GM08714 (cell line): ENCODE measurements around the gene SNORC.

Experiments
- H3K4me3 ChIP-seq: fragments of 200-500 bp; sonication (Bioruptor generic); 2 replicates; pipeline ENCODE4 v1.5.1; 2014; ENCODE audit warnings: mild to moderate bottlenecking, low read length, inconsistent platforms
- ZNF274 ChIP-seq: IDR thresholded peaks from 2 replicates; pipeline ENCODE4 v1.6.1; 2012; ENCODE audit warnings: mild to moderate bottlenecking, low read depth, low read length

SNORC gene

GRCh38 chr2:232857158-232857563 is 12.9 kb upstream of the SNORC start:
- no peak for TF ChIP-seq ZNF274
- H3K4me3 ChIP-seq = no peak overlapping the region

- no peak for TF ChIP-seq ZNF274
- H3K4me3 ChIP-seq = no peak overlapping the region
Measured at GRCh38 chr2:232859385-232859916, 10.6 kb upstream of the SNORC start.

- no peak for TF ChIP-seq ZNF274
Measured at GRCh38 chr2:232860593-232861241, 9.3 kb upstream of the SNORC start.

GRCh38 chr2:232861353-232861752 is 8.7 kb upstream of the SNORC start:
- no peak overlapping the region for H3K4me3 ChIP-seq
- TF ChIP-seq ZNF274 = no peak

More at GRCh38 chr2:232860593-232861241, 9.3 kb upstream of the SNORC start:
- H3K4me3 ChIP-seq = no peak overlapping the region

GRCh38 chr2:232863996-232864395 is 6.1 kb upstream of the SNORC start:
- TF ChIP-seq ZNF274 = no peak
- no peak overlapping the region for H3K4me3 ChIP-seq

GRCh38 chr2:232865165-232865564 is 4.9 kb upstream of the SNORC start:
- H3K4me3 ChIP-seq = no peak overlapping the region
- TF ChIP-seq ZNF274 = no peak

GRCh38 chr2:232866104-232866503 is 4.0 kb upstream of the SNORC start:
- H3K4me3 ChIP-seq = no peak overlapping the region
- TF ChIP-seq ZNF274 = no peak

GRCh38 chr2:232869138-232870017 is 686 bp upstream of the SNORC start:
- TF ChIP-seq ZNF274 = no peak
- H3K4me3 ChIP-seq = no peak overlapping the region

- no peak for TF ChIP-seq ZNF274
- H3K4me3 ChIP-seq = no peak overlapping the region
Measured at GRCh38 chr2:232870766-232871371, 805 bp downstream of the SNORC start.

GRCh38 chr2:232871418-232871834 is 1.4 kb downstream of the SNORC start:
- TF ChIP-seq ZNF274 = no peak
- no peak overlapping the region for H3K4me3 ChIP-seq

GRCh38 chr2:232871835-232872736 is 2.0 kb downstream of the SNORC start:
- TF ChIP-seq ZNF274 = no peak

GRCh38 chr2:232872826-232873225 is 2.8 kb downstream of the SNORC start:
- no peak overlapping the region for H3K4me3 ChIP-seq
- TF ChIP-seq ZNF274 = no peak

More at GRCh38 chr2:232871835-232872736, 2.0 kb downstream of the SNORC start:
- H3K4me3 ChIP-seq = no peak overlapping the region

GRCh38 chr2:232873292-232873908 is 3.3 kb downstream of the SNORC start:
- TF ChIP-seq ZNF274 = no peak
- H3K4me3 ChIP-seq = no peak overlapping the region
